HFFc6 (cell line): ENCODE data around the gene RBM39. TPM values are rescaled to one million over a fixed set of nuclear protein-coding genes. Genes with fewer than 3 reads are reported as not detected.
"Not testable (repeated sequence)": the region's sequence is repeated elsewhere in the genome, so short reads cannot be mapped to it uniquely, and the experiment has no call there.

Source experiments
- DNase-seq: peaks from one replicate; pipeline ENCODE4 v3.0.0-alpha.2; 2018
- H3K27ac Mint-ChIP-seq: 2 replicates; pipeline ENCODE4 v1.8.0; 2020; ENCODE audit warnings: mild to moderate bottlenecking, mixed read lengths
- H3K27me3 Mint-ChIP-seq: 2 replicates; pipeline ENCODE4 v1.8.0; 2021; ENCODE audit warnings: mild to moderate bottlenecking, moderate library complexity, mixed read lengths; ENCODE audit not compliant: insufficient read depth
- H3K36me3 Mint-ChIP-seq: 2 replicates; pipeline ENCODE4 v1.8.0; 2021; ENCODE audit warnings: low read depth, mixed read lengths
- H3K4me1 Mint-ChIP-seq: 2 replicates; pipeline ENCODE4 v1.8.0; 2020; ENCODE audit warnings: low read depth, mixed read lengths
- H3K4me3 Mint-ChIP-seq: 2 replicates; pipeline ENCODE4 v1.8.0; 2020; ENCODE audit warnings: mild to moderate bottlenecking, moderate library complexity, mixed read lengths
- H3K9me3 Mint-ChIP-seq: 2 replicates; pipeline ENCODE4 v1.8.0; 2020; ENCODE audit warnings: mild to moderate bottlenecking, mixed read lengths
- total RNA-seq, 6 experiments: library from RNA; stranded (reverse); fragmentation: NEBNext Ultra II Directional; extraction: Animal tissue kit (Norgen Biotek cat#: 25700); gene quantifications; 2 replicates in 1 of 6; 3 replicates in 5 of 6; pipeline ENCODE4 v1.2.3, GENCODE V29; 2021
- TF ChIP-seq, protein P1 (sequence below): fragments of 200-600 bp; sonication (generic); IDR thresholded peaks from 2 replicates; pipeline ENCODE4 v1.5.0; 2021; ENCODE audit warnings: antibody characterized with exemption, mild to moderate bottlenecking

RBM39 gene
- total RNA-seq, 6 experiments from 2014 or later, result 162 to 198 (median 185) TPM

DNA sequence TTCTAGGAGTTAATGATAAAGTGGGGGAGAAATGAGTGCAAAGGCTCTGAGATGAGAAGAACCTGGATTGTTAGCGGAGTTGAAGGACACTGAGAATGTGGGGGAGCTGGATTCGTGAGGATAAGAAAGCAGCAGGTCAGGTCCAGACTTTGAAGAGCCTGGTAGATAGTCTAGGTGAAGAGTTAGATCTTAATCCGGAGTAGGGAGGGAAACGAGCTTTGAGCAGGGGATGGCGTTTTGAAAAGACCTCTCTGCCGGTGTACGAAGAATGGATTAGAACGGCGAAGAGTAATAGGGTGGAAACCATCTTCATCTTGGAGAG lies 29.3 kb upstream of the RBM39 start:
- DNase-seq, result no peak
- TF ChIP-seq, protein P1, sequence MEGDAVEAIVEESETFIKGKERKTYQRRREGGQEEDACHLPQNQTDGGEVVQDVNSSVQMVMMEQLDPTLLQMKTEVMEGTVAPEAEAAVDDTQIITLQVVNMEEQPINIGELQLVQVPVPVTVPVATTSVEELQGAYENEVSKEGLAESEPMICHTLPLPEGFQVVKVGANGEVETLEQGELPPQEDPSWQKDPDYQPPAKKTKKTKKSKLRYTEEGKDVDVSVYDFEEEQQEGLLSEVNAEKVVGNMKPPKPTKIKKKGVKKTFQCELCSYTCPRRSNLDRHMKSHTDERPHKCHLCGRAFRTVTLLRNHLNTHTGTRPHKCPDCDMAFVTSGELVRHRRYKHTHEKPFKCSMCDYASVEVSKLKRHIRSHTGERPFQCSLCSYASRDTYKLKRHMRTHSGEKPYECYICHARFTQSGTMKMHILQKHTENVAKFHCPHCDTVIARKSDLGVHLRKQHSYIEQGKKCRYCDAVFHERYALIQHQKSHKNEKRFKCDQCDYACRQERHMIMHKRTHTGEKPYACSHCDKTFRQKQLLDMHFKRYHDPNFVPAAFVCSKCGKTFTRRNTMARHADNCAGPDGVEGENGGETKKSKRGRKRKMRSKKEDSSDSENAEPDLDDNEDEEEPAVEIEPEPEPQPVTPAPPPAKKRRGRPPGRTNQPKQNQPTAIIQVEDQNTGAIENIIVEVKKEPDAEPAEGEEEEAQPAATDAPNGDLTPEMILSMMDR, result no peak
- Mint-ChIP-seq H3K4me3 (peak overlapping the region; percentile 81), H3K27ac (peak overlapping the region; percentile 90), H3K27me3 (peaks cover 5% of the 10 kb centered on the region), H3K9me3 (peaks cover 8% of the 10 kb centered on the region; the same call in 1 of the 2 replicates), H3K36me3 (peaks cover 16% of the 10 kb centered on the region), H3K4me1 (peaks cover 51% of the 10 kb centered on the region)

DNA sequence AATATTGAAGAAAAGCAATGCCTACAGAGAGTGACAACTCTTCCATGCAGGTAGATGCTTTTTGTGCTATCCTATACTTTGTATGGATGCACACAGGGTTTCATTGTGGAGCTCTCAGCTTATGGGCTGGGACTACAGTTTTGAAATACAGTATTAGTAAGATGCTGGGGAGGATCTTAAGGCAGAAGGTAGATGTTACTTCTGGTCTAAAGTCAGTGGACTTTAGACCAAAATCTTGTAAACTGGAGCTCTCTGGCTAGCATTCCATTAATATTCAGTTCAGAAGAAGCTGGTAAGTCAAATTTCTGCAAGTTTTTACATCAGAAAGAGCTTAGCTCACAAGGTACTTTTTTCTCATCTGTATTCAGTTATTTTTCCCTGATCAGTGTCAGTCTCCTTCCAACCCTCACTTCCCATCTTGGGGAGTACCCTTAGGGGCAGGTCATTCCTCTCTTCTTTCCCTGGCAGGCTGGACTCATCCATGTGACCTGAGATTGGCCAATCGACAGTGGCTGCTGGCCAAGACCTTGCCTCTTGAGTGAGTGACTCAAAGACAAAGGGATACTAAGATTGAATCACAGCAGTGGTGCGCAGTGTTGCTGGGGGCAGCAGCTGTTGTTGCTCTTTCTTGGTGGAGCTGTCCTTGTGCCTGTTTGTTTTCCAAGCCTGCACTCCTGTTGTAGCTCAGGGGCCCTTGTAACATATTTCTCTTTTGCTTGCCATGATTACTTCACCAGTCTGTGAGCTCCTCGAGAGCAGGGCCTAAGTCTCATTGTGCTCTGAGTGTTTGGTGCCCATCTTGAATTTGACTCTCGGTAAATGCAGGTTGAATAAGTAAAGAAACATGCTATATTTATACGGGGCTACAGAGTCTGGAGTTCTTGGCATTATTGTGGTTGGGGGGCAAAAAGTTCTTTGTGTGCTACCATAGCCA lies 26.9 kb upstream of the RBM39 start:
- peaks cover 5% of the 10 kb centered on the region for H3K27me3 Mint-ChIP-seq
- H3K36me3 Mint-ChIP-seq, result peaks cover 10% of the 10 kb centered on the region
- TF ChIP-seq, protein P1, result no peak
- DNase-seq, result peak; percentile 98
- H3K9me3 Mint-ChIP-seq, result peaks cover 8% of the 10 kb centered on the region; the same call in 1 of the 2 replicates
- peak overlapping the region; percentile 40; the same call in 1 of the 2 replicates for H3K4me3 Mint-ChIP-seq
- peaks cover 43% of the 10 kb centered on the region for H3K4me1 Mint-ChIP-seq
- H3K27ac Mint-ChIP-seq, result peak overlapping the region; percentile 96

DNA sequence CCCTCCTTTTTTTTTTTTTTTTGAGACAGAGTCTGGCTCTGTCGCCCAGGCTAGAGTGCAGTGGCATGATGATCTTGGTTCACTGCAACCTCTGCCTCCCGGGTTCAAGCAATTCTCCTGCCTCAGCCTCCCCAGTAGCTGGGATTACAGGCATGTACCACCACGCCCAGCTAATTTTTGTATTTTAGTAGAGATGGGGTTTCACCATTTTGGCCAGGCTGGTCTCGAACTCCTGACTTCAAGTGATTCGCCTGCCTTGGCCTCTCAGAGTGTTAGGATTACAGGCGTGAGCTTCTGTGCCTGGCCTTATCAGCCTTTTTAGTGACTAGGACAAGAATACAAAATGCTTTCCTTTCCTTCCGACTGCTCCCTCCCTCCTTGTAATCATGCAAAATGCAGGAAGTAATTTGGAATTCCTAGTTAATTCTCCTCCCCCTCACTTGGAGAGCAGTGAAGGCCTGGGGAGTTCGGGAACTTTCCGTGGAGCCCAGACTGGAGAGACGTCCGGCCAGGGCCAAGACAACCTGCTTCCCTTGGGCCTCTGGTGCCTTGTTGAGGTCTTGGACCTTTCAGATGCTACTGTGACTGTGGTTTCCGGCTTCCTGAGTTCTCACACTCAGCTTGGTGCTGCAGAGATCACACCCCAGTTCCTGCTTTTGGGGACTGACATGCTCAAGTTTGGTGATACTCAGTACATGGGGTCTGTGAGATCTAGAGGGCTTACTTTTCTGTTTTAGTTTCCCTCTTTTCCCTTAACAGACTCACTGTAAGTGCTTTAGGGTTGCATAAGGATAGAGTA lies 25.8 kb upstream of the RBM39 start:
- no peak for DNase-seq
- no peaks in the 10 kb centered on the region for H3K36me3 Mint-ChIP-seq
- H3K9me3 Mint-ChIP-seq, result peaks cover 8% of the 10 kb centered on the region; the same call in 1 of the 2 replicates
- peak overlapping the region; percentile 96 for H3K27ac Mint-ChIP-seq
- H3K4me1 Mint-ChIP-seq, result peaks cover 32% of the 10 kb centered on the region
- TF ChIP-seq, protein P1, result no peak
- peaks cover 5% of the 10 kb centered on the region for H3K27me3 Mint-ChIP-seq
- H3K4me3 Mint-ChIP-seq, result no peak overlapping the region; the same call in 1 of the 2 replicates

DNA sequence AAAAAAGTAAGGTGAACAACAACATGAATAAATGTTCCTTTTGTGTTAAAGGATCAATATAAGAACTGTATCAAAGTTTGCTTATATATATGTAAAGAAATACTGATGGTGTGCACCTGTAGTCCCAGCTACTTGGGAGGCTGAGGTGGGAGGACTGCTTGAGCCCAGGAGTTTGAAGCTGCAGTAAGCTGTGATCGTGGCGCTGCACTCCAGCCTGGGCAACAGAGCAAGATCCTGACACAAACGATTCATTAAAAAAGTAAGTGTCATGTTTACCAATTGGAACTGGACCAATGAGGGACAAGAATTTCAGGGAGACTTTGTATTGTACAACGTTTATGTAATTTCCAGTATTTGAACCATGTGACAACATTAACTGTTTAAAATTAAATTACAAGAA lies 24.8 kb upstream of the RBM39 start:
- H3K4me3 Mint-ChIP-seq, result no peak overlapping the region
- no peak for DNase-seq
- peaks cover 7% of the 10 kb centered on the region for H3K27me3 Mint-ChIP-seq
- H3K36me3 Mint-ChIP-seq, result no peaks in the 10 kb centered on the region
- TF ChIP-seq, protein P1, result no peak
- H3K27ac Mint-ChIP-seq, result no peak overlapping the region
- H3K4me1 Mint-ChIP-seq, result peaks cover 34% of the 10 kb centered on the region
- peaks cover 8% of the 10 kb centered on the region; the same call in 1 of the 2 replicates for H3K9me3 Mint-ChIP-seq

DNA sequence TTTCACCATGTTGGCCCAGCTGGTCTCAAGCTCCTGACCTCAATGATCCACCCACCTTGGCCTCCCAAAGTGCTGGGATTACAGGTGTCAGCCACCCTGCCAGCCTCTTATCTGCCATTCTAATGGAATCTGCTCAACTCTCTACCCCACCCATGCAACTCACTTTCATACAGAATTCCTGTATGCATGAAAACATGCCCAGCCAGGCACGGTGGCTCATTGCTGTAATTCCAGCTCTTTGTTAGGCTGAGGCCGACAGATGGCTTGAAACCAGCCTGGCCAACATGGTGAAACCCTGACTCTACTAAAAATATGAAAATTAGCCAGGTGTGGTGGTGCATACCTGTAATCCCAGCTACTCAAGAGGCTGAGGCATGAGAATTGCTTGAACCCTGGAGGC lies 22.9 kb upstream of the RBM39 start:
- not testable (repeated sequence) for H3K4me3 Mint-ChIP-seq, H3K36me3 Mint-ChIP-seq, H3K27ac Mint-ChIP-seq, H3K9me3 Mint-ChIP-seq, H3K27me3 Mint-ChIP-seq, DNase-seq
- H3K4me1 Mint-ChIP-seq, result peaks cover 26% of the 10 kb centered on the region

DNA sequence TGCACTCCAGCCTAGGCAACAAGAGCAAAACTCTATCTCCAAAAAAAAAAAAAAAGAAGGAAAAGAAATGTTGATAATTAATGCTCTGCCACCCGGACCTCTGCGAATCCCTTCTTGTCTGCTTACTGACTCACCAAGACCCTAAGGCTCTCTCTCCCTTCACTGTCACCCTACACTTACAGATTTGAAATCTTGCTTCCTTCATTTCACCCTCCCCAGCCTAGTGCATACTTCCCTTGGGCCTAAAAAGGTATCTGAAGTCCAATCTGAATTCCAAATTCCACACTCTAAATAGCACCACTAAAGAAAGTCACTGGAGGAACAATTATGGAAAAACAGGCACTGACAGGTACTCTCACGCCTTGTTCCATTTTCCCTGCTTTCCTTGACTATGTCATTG lies 20.4 kb upstream of the RBM39 start:
- no peaks in the 10 kb centered on the region for H3K9me3 Mint-ChIP-seq
- peaks cover 16% of the 10 kb centered on the region for H3K4me1 Mint-ChIP-seq
- TF ChIP-seq, protein P1, result no peak
- no peak overlapping the region for H3K27ac Mint-ChIP-seq
- H3K27me3 Mint-ChIP-seq, result peaks cover 7% of the 10 kb centered on the region; the same call in 1 of the 2 replicates
- no peak overlapping the region for H3K4me3 Mint-ChIP-seq
- DNase-seq, result no peak
- H3K36me3 Mint-ChIP-seq, result no peaks in the 10 kb centered on the region

DNA sequence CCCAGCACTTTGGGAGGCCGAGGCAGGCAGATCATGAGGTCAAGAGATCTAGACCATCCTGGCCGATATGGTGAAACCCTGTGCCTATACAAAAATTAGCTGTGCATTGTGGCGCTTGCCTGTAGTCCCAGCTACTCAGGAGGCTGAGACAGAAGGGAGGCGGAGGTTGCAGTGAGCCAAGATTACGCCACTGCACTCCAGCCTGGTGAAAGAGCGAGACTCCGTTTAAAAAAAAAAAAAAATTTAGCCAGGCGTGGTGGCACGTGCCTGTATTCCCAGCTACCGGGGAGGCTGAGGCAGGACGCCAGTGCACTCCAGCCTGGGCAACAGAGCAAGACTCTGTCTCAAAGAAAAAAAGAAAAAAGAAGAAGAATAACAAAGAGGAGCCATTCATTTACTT lies 19.5 kb upstream of the RBM39 start:
- H3K27ac Mint-ChIP-seq, result not testable (repeated sequence)

More for the DNA sequence above, 19.5 kb upstream of the RBM39 start:
- not testable (repeated sequence) for H3K4me3 Mint-ChIP-seq, H3K9me3 Mint-ChIP-seq, H3K27me3 Mint-ChIP-seq, DNase-seq, H3K36me3 Mint-ChIP-seq
- peaks cover 24% of the 10 kb centered on the region for H3K4me1 Mint-ChIP-seq
